ENCODE data around the gene CFL1.
A peak's percentile ranks its signal among the peaks of the same experiment; 100 is the strongest.
"Not testable (repeated sequence)": the region's sequence is repeated elsewhere in the genome, so short reads cannot be mapped to it uniquely, and the experiment has no call there.

The CFL1 gene

DNA sequence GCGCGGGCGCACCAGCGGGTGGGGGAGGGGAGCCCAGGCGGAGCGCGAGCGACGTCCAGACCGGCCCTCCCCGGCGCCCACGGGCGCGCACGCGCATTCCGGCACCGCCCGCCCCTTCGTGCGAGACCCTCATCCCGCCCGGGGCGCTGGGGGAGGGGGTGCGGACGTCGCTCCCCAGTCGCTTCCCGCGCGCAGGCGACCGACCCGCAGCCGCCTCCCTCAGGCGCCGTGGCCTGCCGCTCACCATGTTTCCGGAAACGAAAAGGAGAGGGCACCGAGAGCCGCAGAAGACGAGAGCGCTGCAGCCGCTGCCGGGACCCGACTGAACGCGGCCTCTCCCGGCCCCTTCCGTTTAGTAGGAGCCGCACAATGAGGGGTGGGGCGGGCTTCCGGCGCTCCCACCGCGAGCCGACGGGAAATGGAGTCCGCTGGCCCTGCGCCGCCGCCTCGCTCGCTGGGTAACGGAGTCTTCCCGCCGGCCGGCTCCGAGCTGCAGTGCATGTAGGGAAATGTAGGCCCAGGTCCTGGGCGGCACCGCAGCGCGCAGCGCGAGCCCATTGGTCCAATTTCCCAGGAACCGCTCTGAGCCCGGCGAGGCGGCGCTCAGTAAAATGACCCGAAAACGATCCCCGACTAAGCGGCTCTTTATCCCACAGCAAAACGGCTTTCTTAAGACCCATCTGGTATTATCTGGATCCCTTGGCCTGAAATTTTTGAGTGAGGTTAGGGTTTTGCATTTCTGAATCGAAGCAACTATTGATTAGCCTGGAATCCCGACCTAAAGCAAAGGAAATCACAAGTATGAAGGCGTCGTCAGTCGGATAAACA, at the start of gene CFL1:
CFL1 (minus strand) TSS at position 328 of the 828 bp plus-strand sequence; CDS start at position 247, 81 bp downstream.
- DNase-seq: peak; percentile 94
- in situ Hi-C loops (cut with HindIII; ENCODE audit: low pct_ligation_motif_present, low pct_unique_long_range_greater_than_20kb, low sequenced_read_pairs): no loop called here

GRCh38 chr11:65906602-65907001, 48.6 kb upstream of the CFL1 start:
- in situ Hi-C loops (cut with HindIII; ENCODE audit: low pct_ligation_motif_present, low pct_unique_long_range_greater_than_20kb, low sequenced_read_pairs): no loop called here
- no peak for DNase-seq

DNA sequence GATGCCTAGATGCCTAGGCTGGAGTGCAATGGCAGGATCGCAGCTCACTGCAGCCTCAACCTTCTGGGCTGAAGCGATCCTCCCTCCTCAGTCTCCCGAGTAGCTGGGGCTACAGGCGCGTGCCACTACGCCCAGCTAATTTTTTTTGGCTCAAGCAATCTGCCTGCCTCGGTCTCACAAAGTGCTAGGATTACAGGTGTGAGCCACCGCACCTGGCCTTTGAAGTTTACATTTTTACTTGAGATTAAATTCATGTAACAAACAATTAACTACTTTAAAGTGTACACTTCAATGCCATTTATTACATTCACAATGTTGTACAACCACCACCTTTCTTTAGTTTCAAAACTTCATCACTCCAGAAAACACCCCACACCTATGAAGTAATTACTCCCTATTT, 45.7 kb upstream of the CFL1 start:
- no peak for DNase-seq
- in situ Hi-C loops (cut with HindIII; ENCODE audit: low pct_ligation_motif_present, low pct_unique_long_range_greater_than_20kb, low sequenced_read_pairs): no loop called here

DNA sequence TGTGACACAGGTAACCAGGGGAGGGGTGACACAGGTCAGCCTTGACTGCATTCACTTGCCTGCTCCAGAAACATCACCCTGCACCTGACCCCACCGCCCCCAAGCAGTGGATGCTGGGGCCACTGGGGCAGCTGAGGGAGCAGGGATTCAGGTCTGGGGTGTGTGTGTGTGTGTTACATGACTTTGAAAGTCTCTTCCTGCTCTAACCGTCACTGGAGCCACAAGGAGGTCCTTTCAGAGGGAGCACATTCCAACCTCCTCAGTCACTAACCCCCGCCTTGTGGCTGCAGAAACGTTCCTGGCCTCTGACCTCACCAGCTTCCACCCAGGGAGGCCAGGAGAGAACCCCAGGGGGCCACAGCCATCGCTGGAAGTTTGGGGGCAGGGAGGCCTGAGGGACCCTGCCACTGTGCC, 45.1 kb upstream of the CFL1 start:
- peak; percentile 93 for DNase-seq
- in situ Hi-C loops (cut with HindIII; ENCODE audit: low pct_ligation_motif_present, low pct_unique_long_range_greater_than_20kb, low sequenced_read_pairs): no loop called here

GRCh38 chr11:65900899-65901180, 42.9 kb upstream of the CFL1 start:
- no peak for DNase-seq
- in situ Hi-C loops (cut with HindIII; ENCODE audit: low pct_ligation_motif_present, low pct_unique_long_range_greater_than_20kb, low sequenced_read_pairs): no loop called here

GRCh38 chr11:65900125-65900898, 42.3 kb upstream of the CFL1 start, which contains the start of gene FOSL1:
Gene FOSL1, minus strand, starts transcription at chr11:65900388. Its CDS starts 49 bp downstream, at chr11:65900339.
- DNase-seq: peak; percentile 94
- in situ Hi-C loops (cut with HindIII; ENCODE audit: low pct_ligation_motif_present, low pct_unique_long_range_greater_than_20kb, low sequenced_read_pairs): no loop called here

DNA sequence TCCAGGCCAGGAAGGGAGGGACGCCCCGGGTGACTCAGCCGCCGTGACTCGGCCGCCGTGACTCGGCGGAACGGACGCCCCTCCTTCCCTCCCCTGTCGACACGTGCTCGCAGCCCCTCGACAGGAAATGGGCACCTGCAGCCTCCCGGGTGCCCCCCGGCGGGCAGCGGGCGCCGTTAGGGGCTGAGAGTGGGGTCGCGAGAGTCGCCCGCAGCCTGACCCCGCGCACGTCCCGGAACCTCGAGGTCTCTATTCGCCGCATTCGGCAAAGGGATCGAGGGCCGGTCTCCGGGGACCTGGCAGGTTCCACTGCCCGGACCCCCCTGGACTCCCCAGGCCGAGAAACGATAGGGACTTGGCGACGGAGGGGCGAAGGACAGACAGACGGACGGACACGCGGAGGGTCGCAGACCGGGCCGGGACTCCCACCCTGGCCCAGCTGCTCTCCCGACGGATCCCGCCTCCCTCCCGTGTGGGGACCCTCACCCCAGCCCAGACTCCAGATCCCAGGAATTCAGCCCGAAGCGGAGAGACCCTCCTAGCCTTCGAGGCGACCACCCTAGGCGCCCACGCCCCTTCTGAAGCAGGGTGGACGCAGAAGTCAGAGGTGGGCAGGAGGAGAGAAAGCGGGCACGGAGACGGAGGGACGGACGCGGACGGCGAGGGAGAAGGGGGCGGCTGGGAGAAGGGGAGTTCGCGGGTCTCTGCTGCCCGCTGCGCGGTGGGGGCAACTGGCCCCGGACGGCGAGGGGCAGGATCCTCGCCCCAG, 41.6 kb upstream of the CFL1 start:
- DNase-seq: peak; percentile 81
- in situ Hi-C loops (cut with HindIII; ENCODE audit: low pct_ligation_motif_present, low pct_unique_long_range_greater_than_20kb, low sequenced_read_pairs): no loop called here

DNA sequence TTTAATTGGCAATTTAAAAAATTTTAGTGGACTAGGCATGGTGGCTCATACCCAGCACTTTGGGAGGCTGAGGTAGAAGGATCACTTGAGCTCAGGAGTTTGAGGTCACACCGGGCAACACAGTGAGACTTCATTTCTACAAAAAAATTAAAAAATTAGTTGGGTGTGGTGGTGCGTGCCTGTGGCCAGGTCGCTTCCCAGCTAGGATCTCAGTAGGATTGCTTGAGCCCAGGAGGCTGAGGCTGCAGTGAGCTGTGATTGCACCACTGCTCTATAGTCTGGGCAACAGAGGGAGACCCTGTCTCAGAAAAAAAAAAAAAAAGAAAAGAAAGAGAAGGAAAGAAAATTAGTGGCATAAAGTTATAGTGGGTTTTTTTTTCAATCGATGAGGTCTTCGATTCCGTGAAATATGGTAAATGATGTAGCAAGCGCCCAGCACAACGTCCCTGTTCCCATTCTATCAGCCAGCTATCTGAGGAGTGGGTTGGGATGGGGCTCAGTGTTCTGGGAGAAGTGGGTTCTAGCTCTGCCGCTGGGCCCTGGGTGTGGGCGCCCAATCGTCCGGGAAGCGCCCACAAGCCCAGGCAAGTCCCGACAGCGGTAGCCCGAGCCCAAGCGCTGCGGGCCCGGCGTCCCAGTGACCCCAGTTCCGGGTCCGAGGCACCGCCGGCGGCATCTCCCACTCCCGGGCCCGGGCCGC, 40.8 kb upstream of the CFL1 start:
- in situ Hi-C loops (cut with HindIII; ENCODE audit: low pct_ligation_motif_present, low pct_unique_long_range_greater_than_20kb, low sequenced_read_pairs): no loop called here
- DNase-seq: no peak

- DNase-seq: no peak
- in situ Hi-C loops (cut with HindIII; ENCODE audit: low pct_ligation_motif_present, low pct_unique_long_range_greater_than_20kb, low sequenced_read_pairs): no loop called here
Measured at GRCh38 chr11:65897020-65897471, 39.1 kb upstream of the CFL1 start.

GRCh38 chr11:65896034-65896999, 38.3 kb upstream of the CFL1 start:
- in situ Hi-C loops (cut with HindIII; ENCODE audit: low pct_ligation_motif_present, low pct_unique_long_range_greater_than_20kb, low sequenced_read_pairs): no loop called here

GRCh38 chr11:65895482-65895981, 37.6 kb upstream of the CFL1 start:
- in situ Hi-C loops (cut with HindIII; ENCODE audit: low pct_ligation_motif_present, low pct_unique_long_range_greater_than_20kb, low sequenced_read_pairs): no loop called here
- DNase-seq: peak; percentile 11

More at GRCh38 chr11:65896034-65896999, 38.3 kb upstream of the CFL1 start:
- DNase-seq: peak; percentile 11

- DNase-seq: peak; percentile 18
- in situ Hi-C loops (cut with HindIII; ENCODE audit: low pct_ligation_motif_present, low pct_unique_long_range_greater_than_20kb, low sequenced_read_pairs): no loop called here
Measured at GRCh38 chr11:65894034-65894591, 36.1 kb upstream of the CFL1 start.

DNA sequence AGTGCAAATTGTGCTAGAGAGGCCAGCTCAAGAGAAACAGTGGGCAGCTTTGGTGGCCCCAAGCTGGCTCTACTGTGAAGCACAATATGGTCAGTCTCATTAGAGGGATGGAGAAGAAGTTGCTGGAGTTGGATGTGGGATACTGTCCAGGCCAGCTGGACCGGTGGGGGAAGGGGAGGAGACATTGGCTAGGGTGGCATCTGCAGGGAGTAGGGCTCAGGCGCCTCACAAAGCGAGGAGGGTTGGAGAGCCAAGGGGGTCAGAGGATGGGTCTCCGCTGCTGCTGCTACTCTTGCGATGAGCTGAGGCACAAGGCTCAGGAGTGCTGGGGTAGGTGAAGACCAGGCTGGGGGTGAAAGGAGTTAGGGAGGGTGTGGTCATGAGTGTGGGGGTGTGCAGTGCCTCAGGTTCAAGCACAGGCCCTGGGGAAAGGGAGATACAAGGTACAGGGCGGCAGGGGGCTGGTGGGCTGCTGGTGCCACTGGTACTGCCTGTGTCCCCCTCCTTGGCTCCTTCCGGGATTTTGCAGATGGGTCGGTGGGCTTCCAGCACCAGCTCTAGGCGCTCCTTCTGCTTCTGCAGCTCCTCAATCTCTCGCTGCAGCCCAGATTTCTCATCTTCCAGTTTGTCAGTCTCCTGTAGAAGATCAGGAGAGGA, 34.8 kb upstream of the CFL1 start:
- no peak for DNase-seq
- in situ Hi-C loops (cut with HindIII; ENCODE audit: low pct_ligation_motif_present, low pct_unique_long_range_greater_than_20kb, low sequenced_read_pairs): no loop called here

GRCh38 chr11:65892137-65892540, 34.2 kb upstream of the CFL1 start:
- in situ Hi-C loops (cut with HindIII; ENCODE audit: low pct_ligation_motif_present, low pct_unique_long_range_greater_than_20kb, low sequenced_read_pairs); DNase-seq: not testable (repeated sequence)

- DNase-seq: peak; percentile 63
- in situ Hi-C loops (cut with HindIII; ENCODE audit: low pct_ligation_motif_present, low pct_unique_long_range_greater_than_20kb, low sequenced_read_pairs): no loop called here
Measured at GRCh38 chr11:65891219-65892136, 33.5 kb upstream of the CFL1 start.
